Activated T-helper 1 cell treated with anti-CD3 and anti-CD28 coated beads, Interleukin-2, amount 50 U/mL, for 16 hours (primary cell): ENCODE data around the gene PLAAT1.

Experiments used
- DNase-seq, 2 donors: peaks; one replicate each; pipeline ENCODE4 v3.0.0-alpha.2; 2020; ENCODE audit warnings: low read depth in 1 of 2, low spot score in 1 of 2

The PLAAT1 gene

DNA sequence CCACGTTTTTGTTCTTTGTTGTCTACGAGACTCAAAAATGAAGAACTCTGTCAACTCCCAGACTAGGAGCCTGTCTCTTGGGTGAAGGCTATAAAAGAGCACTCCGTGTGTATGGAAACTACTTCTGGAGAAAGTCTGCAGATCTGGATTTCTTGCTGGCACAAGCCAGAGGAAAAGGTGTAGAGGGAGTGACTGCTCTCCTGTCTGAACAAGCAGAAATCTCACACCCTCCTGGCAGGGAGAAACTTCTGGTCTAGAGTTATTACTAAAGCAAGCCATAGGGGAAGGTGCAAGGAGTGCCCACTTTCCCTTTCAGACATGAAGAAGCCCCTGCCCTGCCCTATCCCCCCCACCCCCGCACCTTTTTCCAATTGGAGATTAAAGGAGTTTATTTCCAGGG lies 9.5 kb downstream of the PLAAT1 start:
- DNase-seq, result no peak

DNA sequence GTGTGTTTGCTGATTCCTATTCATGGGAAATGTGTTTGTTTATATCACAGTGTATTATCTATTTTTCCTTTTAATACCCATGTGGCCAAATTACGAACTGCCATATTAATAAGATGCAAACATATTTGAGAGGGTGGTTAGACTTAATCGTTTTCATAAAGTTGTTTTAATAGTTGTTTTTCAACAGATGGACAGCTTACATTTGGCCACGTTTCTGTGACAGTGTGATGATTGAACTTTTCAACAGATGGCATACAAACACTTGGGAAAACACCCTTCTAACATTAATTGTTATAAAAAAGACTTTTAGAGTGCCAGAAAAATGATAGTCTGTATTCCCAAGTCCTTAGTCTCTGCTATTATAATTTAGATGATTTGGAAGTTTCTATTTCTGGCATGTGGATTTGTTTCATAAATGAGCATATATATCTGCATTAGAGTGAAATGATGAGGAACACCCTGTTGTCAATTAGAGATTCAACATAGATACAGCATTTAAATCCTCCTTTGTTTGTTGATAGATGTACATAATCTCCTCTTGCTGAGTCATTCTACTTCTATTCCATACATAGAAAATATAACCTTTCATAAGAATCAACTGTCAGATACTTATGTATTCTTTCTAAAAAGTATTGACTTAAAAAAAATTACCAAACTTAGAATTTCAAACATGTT lies 13.1 kb downstream of the PLAAT1 start:
- DNase-seq, result no peak

DNA sequence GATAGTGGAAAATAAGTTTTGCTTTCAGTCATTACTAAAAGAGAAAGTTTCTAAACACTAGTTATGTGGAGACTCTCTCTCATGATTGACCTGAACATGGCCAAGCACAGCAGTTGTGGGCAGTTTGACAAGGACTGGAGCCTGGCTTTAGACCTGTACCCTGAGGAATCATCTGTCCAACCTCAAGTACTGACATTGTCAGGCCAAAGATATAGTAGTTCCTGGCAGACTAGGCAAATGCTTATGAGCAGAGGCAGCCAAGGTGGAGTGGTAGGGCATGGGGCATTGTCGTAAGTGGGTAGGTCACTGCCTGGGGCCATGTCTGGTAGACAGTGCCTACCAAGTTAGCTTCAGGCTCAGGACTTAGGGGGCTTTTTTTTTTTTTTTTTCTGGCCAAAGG lies 20.9 kb downstream of the PLAAT1 start:
- no peak for DNase-seq

DNA sequence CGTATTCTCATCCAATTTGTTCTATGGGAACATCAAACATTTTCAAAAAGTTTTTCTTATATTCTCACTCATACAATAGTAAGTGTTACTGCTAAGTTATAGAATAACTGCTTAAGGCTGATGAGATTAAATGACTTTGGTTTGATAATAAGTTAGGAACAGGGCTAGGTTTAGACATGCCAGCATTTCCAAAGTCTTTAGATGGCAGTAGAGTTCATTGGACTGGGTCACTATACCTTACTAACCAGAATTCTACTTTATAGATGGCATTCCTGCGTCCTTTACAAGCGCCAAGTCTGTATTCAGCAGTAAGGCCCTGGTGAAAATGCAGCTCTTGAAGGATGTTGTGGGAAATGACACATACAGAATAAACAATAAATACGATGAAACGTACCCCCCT lies 21.7 kb downstream of the PLAAT1 start:
- DNase-seq, result no peak

DNA sequence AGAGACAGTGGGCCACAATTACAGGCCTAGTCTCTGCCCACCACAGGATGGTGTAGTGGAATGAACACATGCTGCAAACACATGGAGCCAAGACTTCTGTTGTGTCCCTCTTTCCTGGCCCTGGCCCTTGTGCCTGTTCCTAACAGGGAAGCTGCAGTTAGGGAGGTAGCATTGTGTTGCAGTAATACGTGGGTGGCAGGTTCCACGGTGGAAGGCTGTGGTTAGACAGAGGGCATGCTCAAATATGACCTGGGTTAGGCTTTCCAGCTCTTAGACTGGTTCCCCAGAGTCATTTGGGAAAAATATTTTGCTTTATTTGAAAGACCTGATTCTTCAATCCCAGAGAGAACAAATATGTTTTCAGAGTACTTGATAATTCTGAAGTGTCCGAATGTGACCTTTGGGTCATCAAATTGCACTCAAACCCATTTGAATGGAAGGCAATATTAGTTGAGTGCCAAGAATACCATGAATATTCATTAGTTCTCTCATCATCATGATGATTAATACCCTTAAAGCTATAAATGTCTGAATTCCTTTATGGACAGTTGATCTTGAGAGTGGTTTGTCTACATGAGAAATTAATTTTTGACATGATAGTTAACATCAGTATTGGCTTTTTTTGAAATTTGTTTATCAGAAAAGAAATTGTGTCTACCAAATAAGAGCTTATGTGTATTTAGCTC lies 28.5 kb downstream of the PLAAT1 start:
- no peak for DNase-seq

DNA sequence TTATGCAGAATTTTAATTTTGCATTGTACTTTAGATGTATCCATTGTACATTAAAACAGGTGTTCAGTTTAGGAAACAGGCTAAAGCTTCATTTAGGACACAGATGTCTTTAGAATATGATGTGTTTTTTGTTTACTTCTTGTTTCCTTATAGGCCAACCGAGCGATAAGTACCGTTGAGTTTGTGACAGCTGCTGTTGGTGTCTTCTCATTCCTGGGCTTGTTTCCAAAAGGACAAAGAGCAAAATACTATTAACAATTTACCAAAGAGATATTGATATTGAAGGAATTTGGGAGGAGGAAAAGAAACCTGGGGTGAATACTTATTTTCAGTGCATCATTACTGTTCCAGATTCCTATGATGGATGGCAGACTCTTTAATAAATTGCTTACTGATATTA lies 29.4 kb downstream of the PLAAT1 start:
- DNase-seq, result no peak

DNA sequence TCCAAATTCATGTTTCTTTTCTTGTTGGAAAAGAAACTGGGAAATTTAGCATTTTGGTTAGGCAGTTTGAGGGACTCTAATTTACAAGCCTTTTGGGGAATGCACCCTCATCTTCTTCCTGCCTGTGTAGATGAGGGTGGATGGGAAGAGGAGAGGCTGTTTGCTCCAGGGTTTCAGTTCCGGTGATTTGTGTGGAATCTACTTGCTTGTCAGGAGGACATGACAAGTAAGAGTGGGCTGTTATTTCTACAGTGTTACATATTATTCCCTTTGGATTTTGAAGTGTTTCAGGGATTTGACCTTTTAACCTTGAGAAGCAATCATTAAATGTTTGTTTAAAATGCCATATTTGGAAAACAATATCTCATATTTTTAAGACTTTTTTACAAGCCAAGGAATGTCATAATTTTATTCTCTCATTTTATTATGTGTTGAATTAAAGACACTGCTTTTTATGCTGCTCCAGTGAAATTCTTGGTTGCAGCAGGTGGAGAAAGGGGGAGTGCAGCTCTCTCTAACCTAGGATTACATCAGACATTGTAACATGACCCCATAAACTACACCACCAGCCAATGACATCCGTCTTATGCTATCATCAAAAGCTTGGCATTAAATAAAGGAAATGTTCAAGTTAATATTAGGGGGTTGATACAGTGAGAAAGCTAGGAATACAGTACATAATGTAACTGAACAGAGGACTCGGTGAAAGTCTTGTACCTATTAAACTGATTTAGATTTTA lies 30.2 kb downstream of the PLAAT1 start:
- DNase-seq, result no peak

DNA sequence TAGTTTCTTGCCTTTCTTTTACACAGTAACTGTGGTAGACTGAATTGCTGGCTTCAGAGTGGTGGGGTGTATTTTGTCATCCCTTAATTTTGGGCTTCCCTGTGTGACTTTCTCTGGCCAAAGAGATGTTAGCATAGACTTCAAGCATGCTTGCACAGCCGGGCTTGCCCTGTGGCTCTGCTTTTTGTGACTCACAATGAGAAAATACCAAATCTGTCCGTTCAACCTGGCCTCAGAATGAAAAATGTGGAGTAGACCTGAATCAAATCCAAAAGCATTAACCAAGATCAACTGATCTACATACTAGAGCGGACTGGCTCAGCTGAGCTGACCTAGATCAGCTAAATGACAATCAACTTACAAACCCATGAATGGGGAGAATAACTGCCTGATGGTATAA lies 51.4 kb downstream of the PLAAT1 start:
- DNase-seq, result no peak

DNA sequence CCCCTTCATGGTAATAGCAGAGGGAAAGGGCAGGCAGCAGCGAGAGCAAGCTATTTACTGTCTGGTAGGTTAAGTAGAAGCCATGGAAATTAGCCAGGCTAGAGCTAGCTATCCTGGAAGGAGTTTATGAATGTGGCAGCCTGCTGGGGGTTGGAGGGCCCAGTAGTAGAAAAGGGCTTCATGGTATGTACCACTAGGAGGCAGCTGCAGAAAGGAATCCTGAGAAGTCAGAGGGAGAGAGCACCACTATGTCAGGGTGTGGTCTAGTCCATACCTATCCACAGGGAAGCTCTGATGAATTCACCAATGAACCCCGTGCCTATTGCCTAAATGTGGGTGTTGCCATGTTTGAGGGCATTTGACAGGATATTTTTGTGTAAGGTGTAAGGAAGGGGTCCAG lies 55.0 kb downstream of the PLAAT1 start:
- DNase-seq, result no peak

DNA sequence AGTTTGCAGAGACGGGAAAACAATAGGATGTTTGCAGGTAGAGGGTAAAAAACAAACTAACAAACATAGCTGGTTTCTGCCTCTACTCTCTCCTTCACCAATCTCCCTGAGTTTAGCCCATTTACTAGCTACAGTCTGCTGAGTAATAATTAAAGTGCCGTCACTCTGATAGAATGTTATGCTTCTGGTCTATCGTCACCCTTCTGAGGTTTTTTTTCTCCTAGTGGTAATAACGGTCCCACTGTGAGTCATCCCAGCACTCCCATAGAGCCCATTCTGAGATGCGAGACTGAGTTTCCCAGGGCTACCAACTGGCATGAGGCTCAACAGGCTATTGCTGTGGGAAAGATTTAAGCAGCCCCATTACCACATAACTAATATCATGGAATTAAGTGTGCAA lies 56.4 kb downstream of the PLAAT1 start:
- no peak for DNase-seq

DNA sequence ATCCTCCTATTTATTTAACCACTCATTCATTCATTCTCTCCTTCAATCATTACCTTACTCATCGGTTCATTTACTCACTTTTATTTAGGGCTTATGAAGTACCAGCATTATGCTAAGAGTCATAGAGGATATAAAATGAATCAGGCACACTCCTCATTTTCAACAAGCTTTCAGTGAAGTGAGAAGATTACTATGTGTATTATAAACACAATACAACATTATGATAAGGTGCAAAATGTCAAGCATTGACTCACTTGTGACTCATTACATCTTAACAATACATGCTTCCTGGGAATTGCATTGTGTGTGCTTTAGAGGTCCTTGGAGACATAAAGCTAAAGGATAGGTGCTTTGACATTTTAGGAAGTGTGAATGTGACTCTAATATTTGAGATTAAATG lies 60.4 kb downstream of the PLAAT1 start:
- DNase-seq, result no peak

DNA sequence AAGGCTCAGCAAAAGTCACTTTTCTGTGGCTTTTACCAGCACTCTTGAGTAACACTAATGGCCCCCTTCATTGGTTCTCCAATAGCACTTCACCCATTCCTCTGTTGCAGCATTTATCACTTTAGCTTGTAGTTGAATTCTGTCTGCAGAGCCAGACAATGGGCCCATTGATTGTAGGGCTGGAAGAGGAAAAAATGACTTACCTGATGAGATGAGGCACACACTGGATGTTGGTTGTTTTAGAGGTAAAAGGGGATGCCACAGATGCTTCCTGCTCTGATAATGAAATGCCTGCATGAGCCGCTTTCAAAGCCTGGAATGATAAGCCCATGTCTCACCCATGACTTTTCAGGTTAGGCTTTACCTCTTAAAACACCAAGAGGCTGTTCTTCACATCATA lies 64.3 kb downstream of the PLAAT1 start:
- no peak for DNase-seq

DNA sequence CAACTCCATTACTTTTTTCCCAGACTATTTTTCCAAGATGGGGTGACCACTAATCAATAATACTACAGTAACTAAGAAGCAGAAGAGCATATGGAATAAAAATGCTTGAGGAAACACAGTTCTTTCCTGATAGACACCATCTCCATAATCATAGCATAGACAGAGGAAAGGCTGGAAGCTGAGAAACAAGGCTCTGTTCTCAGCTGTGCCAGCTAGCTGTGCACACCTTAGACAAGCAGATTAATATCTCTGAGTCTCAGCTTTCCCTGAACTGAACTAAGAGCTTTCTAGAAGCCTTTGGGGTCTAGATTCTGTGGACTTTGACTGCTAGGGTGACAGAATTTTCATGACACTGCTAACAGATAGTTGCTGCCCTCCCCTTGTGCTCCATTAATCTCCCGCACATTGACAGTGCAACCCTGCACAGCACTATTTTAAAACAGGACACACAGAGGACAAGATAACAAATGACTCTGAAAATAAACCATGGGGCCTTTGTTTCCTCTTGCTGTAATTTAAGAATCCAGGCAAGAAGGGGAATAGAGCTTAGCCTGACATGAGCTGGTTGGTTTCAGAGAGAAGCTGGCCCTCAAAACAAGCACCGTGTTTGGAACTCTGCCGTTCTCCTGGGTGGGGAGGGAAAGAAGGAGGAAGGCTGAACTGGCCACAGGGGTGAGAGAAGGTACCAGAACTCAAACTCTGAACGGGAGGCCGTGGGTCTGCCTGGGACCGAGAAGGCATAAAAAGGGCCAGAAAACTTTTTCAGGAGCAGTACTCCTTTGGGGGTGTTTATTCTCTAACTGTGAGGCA lies 70.1 kb downstream of the PLAAT1 start:
- DNase-seq, result no peak

DNA sequence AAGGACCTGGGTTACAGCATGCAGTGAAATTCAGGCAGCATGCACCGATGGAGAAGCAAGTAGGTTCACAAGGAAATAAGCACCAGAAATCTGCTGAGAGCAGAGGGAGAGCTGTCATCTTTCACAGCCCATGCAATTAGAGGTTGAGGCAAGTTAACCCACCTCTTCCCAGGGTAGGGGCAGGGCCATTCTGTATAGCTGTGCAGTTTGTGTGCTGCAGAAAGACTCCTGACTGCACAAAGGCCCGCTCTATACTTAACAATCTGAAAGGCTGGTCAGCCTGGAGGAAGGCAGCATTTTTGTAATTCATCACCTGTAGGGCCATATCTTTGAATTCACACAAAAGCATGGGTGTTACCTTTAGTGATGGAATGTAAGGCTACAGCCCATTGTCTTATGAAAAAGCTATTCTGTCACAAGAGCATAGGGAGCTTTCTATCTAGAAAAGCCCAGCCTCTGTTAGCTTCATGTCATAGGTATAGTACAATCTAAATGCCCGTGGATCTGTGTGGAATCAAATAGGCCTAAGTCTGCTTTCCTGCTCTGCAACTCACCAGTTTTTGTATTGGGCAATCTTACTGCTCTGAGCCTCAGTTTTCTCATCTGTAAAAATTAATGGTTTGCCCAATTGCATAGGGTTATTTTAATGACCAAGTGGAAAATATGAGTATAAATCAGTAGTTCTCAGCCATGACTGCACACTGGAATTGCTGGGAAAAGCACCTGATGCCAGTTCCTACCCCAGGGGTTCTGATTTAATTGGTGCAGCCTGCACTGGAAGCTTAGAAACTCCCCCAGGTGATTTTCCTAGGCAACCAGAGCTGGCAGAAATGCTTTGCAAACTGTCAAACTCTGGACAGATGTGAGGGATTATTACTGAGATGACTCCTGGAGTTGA lies 72.3 kb downstream of the PLAAT1 start:
- DNase-seq, result no peak

DNA sequence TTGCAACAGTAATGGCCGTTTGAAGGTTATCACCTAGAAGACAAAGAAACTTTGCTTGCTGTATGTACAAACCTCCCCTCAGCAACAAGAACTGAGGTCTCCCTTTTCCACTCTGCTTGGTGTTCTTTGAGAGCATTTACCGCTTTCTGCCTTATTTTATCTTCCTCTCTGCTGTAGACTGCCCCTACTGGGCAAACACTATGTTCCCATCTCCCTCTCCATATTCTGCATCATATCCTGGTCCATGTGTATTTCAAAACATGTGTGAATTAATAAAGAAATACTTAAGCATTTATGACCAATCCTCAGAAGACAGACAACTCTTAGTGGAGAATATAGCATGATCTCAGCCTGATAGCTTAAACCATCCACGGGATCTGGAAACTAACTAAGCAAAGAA lies 73.1 kb downstream of the PLAAT1 start:
- no peak for DNase-seq

DNA sequence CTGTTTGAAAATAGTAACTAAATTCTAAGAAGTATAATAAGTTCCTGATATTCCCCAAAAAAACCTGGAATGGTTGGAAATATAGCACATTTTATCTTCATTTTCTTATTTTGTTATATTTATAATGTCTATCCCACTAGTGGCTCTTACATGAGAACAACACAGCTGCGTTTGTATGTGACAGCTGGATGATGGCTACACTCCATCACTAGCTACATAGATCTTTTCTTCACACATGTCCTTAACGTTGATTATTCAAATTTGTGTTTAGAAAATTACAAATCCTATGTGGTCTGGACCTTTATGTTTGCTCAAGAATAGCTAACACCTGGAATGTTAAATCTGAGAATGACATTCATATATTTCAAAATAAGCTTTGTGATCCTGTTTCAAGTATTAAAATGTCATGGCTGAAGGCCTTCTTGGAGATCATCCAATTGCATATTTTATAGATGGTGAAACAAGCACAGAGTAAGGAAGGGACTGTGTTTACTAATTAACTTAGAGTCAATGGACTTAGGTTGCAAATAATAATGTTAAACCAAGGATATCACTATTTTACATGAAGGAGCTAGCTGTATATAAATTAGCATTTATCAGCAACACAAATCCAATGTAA lies 76.8 kb downstream of the PLAAT1 start:
- DNase-seq, result no peak
